ENCODE results near the gene YIPF2.

DNA sequence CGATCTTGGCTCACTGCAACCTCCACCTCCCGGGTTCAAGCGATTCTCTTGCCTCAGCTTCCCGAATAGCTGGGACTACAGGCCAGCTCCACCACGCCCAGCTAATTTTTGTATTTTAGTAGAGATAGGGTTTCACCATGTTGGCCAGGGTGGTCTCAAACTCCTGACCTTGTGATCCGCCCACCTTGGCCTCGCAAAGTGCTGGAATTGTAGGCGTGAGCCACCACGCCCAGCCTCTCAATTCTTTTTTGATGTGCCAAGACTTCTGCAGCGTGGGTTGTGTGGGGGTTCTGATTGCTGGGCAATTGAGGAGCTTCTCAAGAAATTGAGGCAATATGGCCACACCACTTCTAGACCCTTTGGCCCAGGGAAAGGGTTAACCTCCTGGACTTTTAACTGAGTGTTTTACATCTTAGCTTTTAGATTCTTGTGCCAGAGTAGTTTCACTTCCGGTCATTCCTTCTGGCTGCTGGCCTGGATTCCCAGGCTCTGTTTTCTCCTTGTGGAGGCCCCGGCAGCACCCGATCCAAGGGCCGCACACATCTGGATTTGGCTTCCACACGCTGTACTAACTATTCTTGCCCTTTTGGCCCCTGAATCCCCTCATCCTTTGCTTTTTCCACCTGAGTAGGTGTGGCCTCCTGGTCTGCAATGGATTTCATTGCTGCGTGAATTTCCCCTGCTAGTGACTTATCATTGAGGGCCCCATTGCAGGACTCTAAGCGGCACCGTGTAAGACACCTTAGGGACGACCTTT is 47.1 kb upstream of the YIPF2 start:
- TF ChIP-seq, protein P1, sequence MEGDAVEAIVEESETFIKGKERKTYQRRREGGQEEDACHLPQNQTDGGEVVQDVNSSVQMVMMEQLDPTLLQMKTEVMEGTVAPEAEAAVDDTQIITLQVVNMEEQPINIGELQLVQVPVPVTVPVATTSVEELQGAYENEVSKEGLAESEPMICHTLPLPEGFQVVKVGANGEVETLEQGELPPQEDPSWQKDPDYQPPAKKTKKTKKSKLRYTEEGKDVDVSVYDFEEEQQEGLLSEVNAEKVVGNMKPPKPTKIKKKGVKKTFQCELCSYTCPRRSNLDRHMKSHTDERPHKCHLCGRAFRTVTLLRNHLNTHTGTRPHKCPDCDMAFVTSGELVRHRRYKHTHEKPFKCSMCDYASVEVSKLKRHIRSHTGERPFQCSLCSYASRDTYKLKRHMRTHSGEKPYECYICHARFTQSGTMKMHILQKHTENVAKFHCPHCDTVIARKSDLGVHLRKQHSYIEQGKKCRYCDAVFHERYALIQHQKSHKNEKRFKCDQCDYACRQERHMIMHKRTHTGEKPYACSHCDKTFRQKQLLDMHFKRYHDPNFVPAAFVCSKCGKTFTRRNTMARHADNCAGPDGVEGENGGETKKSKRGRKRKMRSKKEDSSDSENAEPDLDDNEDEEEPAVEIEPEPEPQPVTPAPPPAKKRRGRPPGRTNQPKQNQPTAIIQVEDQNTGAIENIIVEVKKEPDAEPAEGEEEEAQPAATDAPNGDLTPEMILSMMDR (IDR thresholded peaks at IDR 0.05), result no peak
- TF ChIP-seq POLR2A (IDR thresholded peaks at IDR 0.05), result no peak
